Thoracic aorta (tissue), 2 donors: ENCODE results near the gene RLF. TPM values are rescaled to one million over a fixed set of nuclear protein-coding genes. Genes with fewer than 3 reads are reported as not detected.

Source experiments
- ATAC-seq: fragments of 150-250 bp; one replicate; pipeline ENCODE4 v1.8.0; 2017; ENCODE audit warnings: low read depth; ENCODE audit not compliant: insufficient number of reproducible peaks, low FRiP score
- DNase-seq: peaks from one replicate; pipeline ENCODE4 v3.0.0-alpha.2; 2020; ENCODE audit warnings: low spot score
- H3K27ac ChIP-seq, 2 donors: fragments of 200-600 bp; sonication (generic); 1 replicate in 1 of 2; 2 replicates in 1 of 2; pipeline ENCODE4 v1.5.1; 2016; ENCODE audit warnings: mild to moderate bottlenecking in 2 of 2, moderate library complexity in 2 of 2
- H3K27me3 ChIP-seq: fragments of 200-600 bp; sonication (generic); replicated peaks from 2 replicates; pipeline ENCODE4 v1.6.0; 2016; ENCODE audit warnings: mild to moderate bottlenecking; ENCODE audit not compliant: insufficient read depth
- H3K36me3 ChIP-seq: fragments of 200-600 bp; sonication (generic); one replicate; pipeline ENCODE4 v1.5.1; 2016
- H3K4me1 ChIP-seq, 2 donors: fragments of 200-600 bp; sonication (generic); 1 replicate in 1 of 2; 2 replicates in 1 of 2; pipeline versions ENCODE4 v1.5.1 to v1.6.0; 2016; ENCODE audit warnings: low read depth in 2 of 2, mild to moderate bottlenecking in 1 of 2; ENCODE audit not compliant: control insufficient read depth in 1 of 2
- H3K4me3 ChIP-seq: fragments of 200-600 bp; sonication (generic); 2 replicates; pipeline ENCODE4 v1.5.1; 2016; ENCODE audit warnings: mild to moderate bottlenecking
- H3K9me3 ChIP-seq: fragments of 200-600 bp; sonication (generic); 2 replicates; pipeline ENCODE4 v1.5.1; 2016
- total RNA-seq, 2 donors: library from RNA; depleted of rRNA; stranded (reverse); fragments of >200 nt; gene quantifications; one replicate each; pipeline versions ENCODE4 v1.1.0 to v1.2.3, GENCODE V29; 2016
- TF ChIP-seq, protein P1 (sequence below): fragments of 200-600 bp; sonication (generic); IDR thresholded peaks from one replicate; pipeline ENCODE4 v1.5.1; 2019; ENCODE audit warnings: antibody characterized with exemption

RLF gene
- total RNA-seq, 2 donors from 2014 or later: 15.7 to 22.5 TPM

DNA sequence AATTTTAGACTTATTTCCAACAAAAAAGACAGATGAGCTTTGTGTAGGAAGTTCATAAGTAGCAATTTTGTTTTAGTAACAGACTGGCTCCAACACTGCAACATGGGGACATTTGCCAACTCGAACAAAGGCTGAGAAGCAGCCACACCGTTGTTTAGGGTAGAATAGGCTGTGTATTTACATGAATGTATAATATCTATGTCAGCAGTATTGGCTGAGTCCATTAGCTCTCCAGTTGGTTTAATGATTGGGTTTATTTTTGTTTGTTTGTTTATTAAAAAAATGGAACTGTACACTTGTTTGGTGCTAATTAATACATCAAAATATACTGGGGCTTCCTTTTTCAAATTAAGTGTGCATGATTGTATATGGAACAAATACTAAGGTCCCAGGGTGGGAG lies 79.2 kb downstream of the RLF start:
- DNase-seq (no peak), ATAC-seq (no peak)
- H3K4me1 ChIP-seq: peaks cover 0 to 18% of the 10 kb centered on the region in 2 donors
- H3K4me3 ChIP-seq: no peak overlapping the region
- no peaks in the 10 kb centered on the region for H3K27me3 ChIP-seq
- H3K27ac ChIP-seq: no peak overlapping the region
- H3K9me3 ChIP-seq: no peaks in the 10 kb centered on the region
- H3K36me3 ChIP-seq: peaks cover 18% of the 10 kb centered on the region
- TF ChIP-seq, protein P1, sequence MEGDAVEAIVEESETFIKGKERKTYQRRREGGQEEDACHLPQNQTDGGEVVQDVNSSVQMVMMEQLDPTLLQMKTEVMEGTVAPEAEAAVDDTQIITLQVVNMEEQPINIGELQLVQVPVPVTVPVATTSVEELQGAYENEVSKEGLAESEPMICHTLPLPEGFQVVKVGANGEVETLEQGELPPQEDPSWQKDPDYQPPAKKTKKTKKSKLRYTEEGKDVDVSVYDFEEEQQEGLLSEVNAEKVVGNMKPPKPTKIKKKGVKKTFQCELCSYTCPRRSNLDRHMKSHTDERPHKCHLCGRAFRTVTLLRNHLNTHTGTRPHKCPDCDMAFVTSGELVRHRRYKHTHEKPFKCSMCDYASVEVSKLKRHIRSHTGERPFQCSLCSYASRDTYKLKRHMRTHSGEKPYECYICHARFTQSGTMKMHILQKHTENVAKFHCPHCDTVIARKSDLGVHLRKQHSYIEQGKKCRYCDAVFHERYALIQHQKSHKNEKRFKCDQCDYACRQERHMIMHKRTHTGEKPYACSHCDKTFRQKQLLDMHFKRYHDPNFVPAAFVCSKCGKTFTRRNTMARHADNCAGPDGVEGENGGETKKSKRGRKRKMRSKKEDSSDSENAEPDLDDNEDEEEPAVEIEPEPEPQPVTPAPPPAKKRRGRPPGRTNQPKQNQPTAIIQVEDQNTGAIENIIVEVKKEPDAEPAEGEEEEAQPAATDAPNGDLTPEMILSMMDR: no peak

DNA sequence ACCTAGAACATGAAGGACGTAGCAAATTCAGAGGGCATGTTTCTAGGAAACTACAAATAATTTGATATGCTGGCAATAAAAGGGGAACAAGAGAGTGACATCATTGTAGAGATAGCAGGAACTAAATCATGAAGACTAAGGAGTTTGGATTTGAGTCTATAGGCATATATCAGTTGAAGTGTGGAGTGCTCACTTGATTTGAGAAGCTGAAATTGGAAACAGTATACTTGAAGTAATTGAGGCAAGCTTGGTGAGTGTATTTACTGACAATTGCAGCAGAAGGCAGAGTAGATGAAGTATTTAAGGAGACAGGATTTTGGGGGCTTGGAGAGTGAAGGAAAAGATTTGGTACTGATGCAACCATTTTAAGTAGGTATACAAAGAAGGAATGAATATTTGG lies 80.2 kb downstream of the RLF start:
- no peak for ATAC-seq

DNA sequence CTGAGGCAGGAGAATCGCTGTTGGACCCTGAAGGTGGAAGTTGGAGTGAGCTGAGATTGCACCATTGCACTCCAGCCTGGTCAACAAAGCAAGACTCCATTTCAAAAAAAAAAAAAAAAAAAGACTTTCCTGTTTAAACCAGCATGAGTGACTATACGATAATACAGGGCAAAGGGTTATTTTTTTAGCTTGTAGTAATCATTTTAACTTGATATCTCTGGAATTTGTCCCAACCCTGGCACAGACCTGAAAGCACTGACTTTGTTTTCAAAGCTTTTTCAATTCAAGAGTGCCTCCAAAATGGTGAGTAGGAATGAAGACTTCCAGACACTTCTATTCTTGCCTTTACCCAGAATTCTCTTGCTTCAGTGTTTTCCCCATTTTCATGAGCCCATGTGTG lies 82.2 kb downstream of the RLF start:
- H3K4me1 ChIP-seq: peaks cover 0 to 18% of the 10 kb centered on the region in 2 donors
- no peak overlapping the region for H3K4me3 ChIP-seq
- no peaks in the 10 kb centered on the region for H3K27me3 ChIP-seq
- ATAC-seq (no peak), DNase-seq (no peak)
- H3K36me3 ChIP-seq: no peaks in the 10 kb centered on the region
- peak overlapping the region; percentile 34 for H3K27ac ChIP-seq
- H3K9me3 ChIP-seq: no peaks in the 10 kb centered on the region
- TF ChIP-seq, protein P1: no peak

More for the DNA sequence above, 80.2 kb downstream of the RLF start:
- no peak overlapping the region for H3K4me3 ChIP-seq
- TF ChIP-seq, protein P1: no peak
- no peaks in the 10 kb centered on the region for H3K27me3 ChIP-seq
- H3K27ac ChIP-seq: no peak overlapping the region
- DNase-seq: no peak
- peaks cover 15% of the 10 kb centered on the region for H3K36me3 ChIP-seq
- H3K9me3 ChIP-seq: no peaks in the 10 kb centered on the region
- peaks cover 0 to 18% of the 10 kb centered on the region in 2 donors for H3K4me1 ChIP-seq

DNA sequence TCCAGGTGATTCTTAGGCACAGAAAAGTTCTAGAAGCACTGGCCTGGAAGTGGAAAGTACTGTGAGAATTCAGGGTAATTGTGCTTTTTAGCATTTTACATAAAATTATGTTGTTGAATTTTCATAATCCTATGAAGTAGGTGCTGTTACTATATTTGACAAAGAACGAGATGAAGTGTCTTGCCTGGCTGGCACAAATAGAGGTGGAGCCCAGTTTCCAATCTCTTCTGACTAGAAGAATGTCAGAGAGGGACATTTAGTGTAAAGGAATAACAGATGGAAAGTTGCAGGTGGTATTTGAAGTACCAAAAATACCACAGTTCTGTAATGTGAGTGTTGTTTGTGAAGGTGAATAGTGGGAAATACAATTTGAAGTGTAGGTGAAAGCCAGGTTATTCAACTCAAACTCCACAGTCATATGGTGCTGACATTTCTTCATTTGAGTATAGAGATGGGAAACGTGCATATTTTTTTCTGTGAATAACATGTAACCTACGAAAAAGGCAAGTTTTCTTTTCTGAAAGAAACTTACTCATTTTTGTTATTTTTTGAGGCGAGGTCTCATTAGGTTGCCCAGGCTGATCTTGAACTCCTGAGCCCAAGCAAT lies 83.1 kb downstream of the RLF start:
- ATAC-seq: no peak
- no peaks in the 10 kb centered on the region for H3K9me3 ChIP-seq
- TF ChIP-seq, protein P1: no peak

DNA sequence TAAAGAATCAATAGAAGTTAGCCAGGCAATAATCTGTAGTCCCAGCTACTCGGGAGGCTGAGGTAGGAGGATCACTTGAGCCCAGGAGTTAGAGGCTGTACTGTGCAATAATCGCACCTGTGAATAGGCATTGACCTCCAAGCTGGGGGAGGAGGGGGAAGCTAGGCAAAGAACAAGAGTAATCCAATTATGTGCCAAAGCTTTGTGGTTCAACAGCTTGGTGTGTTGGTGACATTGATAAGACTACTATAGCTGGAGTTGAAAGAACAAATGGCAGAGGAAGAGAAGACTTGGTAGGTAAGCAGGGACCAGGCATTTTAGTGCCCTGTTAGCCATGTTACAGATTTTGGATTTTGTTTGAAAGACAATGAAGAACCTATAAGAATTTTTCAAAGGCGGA lies 84.5 kb downstream of the RLF start:
- Histone ChIP-seq H3K4me1 (peaks cover 0 to 18% of the 10 kb centered on the region in 2 donors), H3K4me3 (no peak overlapping the region), H3K27ac (no peak overlapping the region), H3K27me3 (no peaks in the 10 kb centered on the region), H3K36me3 (no peaks in the 10 kb centered on the region), H3K9me3 (no peaks in the 10 kb centered on the region)
- TF ChIP-seq, protein P1: no peak
- ATAC-seq (no peak), DNase-seq (no peak)

More for the DNA sequence above, 83.1 kb downstream of the RLF start:
- H3K4me3 ChIP-seq: no peak overlapping the region
- H3K27me3 ChIP-seq: no peaks in the 10 kb centered on the region
- DNase-seq: no peak
- peaks cover 0 to 18% of the 10 kb centered on the region in 2 donors for H3K4me1 ChIP-seq
- no peaks in the 10 kb centered on the region for H3K36me3 ChIP-seq
- H3K27ac ChIP-seq: no peak overlapping the region
